Measurements from ENCODE around the gene COX20. TPM values are rescaled to one million over a fixed set of nuclear protein-coding genes. Genes with fewer than 3 reads are reported as not detected.

Gene COX20
- total and polyA plus RNA-seq, 2 of the 13 experiments (the other 11 are each of a cell fraction or from before 2014, with no cell fraction given), result 34.4 to 95.8 TPM

GRCh38 chr1:244864253-244865027 lies 29.0 kb downstream of the COX20 start, which contains the start of gene HNRNPU (continued):
- TF ChIP-seq, protein P1, sequence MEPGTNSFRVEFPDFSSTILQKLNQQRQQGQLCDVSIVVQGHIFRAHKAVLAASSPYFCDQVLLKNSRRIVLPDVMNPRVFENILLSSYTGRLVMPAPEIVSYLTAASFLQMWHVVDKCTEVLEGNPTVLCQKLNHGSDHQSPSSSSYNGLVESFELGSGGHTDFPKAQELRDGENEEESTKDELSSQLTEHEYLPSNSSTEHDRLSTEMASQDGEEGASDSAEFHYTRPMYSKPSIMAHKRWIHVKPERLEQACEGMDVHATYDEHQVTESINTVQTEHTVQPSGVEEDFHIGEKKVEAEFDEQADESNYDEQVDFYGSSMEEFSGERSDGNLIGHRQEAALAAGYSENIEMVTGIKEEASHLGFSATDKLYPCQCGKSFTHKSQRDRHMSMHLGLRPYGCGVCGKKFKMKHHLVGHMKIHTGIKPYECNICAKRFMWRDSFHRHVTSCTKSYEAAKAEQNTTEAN (CRISPR knock-in tag; conservative IDR thresholded peaks at IDR 0.05), result no peak; the same call in 1 of the 2 replicates
- TF ChIP-seq ZMAT3 (CRISPR knock-in tag; conservative IDR thresholded peaks at IDR 0.05) (peak; percentile 87), FOXM1 (CRISPR knock-in tag; IDR thresholded peaks at IDR 0.05) (no peak), ZBTB7A (CRISPR knock-in tag; IDR thresholded peaks at IDR 0.05) (0 out of 2 replicates have a peak, but pooled peaks have one; percentile 52), ARNT2 (CRISPR knock-in tag; IDR thresholded peaks at IDR 0.05; ENCODE audit: low read depth) (peak; percentile 81; the same call in 1 of the 2 replicates), ZNF503 (CRISPR knock-in tag; IDR thresholded peaks at IDR 0.05) (no peak), DR1 (CRISPR knock-in tag; IDR thresholded peaks at IDR 0.05) (peak; percentile 95), USF2 (IDR thresholded peaks at IDR 0.05; ENCODE audit: low read depth, low read length) (no peak), USF2 (CRISPR knock-in tag; IDR thresholded peaks at IDR 0.05; ENCODE audit: borderline replicate concordance) (peak; percentile 50; the same call in 1 of the 2 replicates), ZFP36 (IDR thresholded peaks at IDR 0.05; ENCODE audit: borderline replicate concordance, low read depth, low read length, partially characterized antibody) (no peak), HNRNPL (IDR thresholded peaks at IDR 0.05; ENCODE audit: low read depth, low read length) (no peak), KDM4B (CRISPR knock-in tag; IDR thresholded peaks at IDR 0.05) (peak; percentile 75), ZKSCAN8 (CRISPR knock-in tag; IDR thresholded peaks at IDR 0.05; ENCODE audit: borderline replicate concordance) (peak; percentile 81; the same call in 1 of the 2 replicates), ZNF816 (CRISPR knock-in tag; IDR thresholded peaks at IDR 0.05; ENCODE audit: borderline replicate concordance) (0 out of 2 replicates have a peak, but pooled peaks have one; percentile 88)
- TF ChIP-seq, protein P2, sequence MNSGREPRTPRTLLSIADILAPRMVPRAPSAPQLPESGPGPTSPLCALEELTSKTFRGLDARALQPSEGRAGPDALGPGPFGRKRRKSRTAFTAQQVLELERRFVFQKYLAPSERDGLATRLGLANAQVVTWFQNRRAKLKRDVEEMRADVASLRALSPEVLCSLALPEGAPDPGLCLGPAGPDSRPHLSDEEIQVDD (CRISPR knock-in tag; IDR thresholded peaks at IDR 0.05; ENCODE audit: borderline replicate concordance), result 0 out of 2 replicates have a peak, but pooled peaks have one; percentile 57
- TF ChIP-seq, protein P3, sequence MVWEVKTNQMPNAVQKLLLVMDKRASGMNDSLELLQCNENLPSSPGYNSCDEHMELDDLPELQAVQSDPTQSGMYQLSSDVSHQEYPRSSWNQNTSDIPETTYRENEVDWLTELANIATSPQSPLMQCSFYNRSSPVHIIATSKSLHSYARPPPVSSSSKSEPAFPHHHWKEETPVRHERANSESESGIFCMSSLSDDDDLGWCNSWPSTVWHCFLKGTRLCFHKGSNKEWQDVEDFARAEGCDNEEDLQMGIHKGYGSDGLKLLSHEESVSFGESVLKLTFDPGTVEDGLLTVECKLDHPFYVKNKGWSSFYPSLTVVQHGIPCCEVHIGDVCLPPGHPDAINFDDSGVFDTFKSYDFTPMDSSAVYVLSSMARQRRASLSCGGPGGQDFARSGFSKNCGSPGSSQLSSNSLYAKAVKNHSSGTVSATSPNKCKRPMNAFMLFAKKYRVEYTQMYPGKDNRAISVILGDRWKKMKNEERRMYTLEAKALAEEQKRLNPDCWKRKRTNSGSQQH (CRISPR knock-in tag; IDR thresholded peaks at IDR 0.05; ENCODE audit: low read depth), result no peak; the same call in 1 of the 2 replicates
- TF ChIP-seq, protein P4, sequence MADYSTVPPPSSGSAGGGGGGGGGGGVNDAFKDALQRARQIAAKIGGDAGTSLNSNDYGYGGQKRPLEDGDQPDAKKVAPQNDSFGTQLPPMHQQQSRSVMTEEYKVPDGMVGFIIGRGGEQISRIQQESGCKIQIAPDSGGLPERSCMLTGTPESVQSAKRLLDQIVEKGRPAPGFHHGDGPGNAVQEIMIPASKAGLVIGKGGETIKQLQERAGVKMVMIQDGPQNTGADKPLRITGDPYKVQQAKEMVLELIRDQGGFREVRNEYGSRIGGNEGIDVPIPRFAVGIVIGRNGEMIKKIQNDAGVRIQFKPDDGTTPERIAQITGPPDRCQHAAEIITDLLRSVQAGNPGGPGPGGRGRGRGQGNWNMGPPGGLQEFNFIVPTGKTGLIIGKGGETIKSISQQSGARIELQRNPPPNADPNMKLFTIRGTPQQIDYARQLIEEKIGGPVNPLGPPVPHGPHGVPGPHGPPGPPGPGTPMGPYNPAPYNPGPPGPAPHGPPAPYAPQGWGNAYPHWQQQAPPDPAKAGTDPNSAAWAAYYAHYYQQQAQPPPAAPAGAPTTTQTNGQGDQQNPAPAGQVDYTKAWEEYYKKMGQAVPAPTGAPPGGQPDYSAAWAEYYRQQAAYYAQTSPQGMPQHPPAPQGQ (CRISPR knock-in tag; IDR thresholded peaks at IDR 0.05; ENCODE audit: borderline replicate concordance), result no peak

Measured in HepG2 (cell line).